GM12874 (cell line): ENCODE data around the gene SLC38A2.

Experiments
- CTCF ChIP-seq: IDR thresholded peaks from 2 replicates; pipeline ENCODE4 v1.5.1; 2011; ENCODE audit warnings: low read depth, mild to moderate bottlenecking, control low read depth, low read length, moderate library complexity; ENCODE audit not compliant: insufficient read depth

SLC38A2 gene

GRCh38 chr12:46372544-46373300, at the start of gene SLC38A2:
SLC38A2 (minus strand) TSS chr12:46372773; CDS start chr12:46371293, 1,480 bp downstream.
- TF ChIP-seq CTCF = no peak

GRCh38 chr12:46419675-46420074, 47.1 kb upstream of the SLC38A2 start:
- TF ChIP-seq CTCF = no peak

- TF ChIP-seq CTCF = no peak
These were observed 43.0 kb upstream of the SLC38A2 start for GRCh38 chr12:46415552-46415951.

- TF ChIP-seq CTCF = no peak
These were observed 42.2 kb upstream of the SLC38A2 start for GRCh38 chr12:46414591-46415268.

- TF ChIP-seq CTCF = no peak
These were observed 40.8 kb upstream of the SLC38A2 start for GRCh38 chr12:46413368-46413767.

GRCh38 chr12:46412857-46413256, 40.3 kb upstream of the SLC38A2 start:
- TF ChIP-seq CTCF = no peak

GRCh38 chr12:46410495-46410894, 37.9 kb upstream of the SLC38A2 start:
- TF ChIP-seq CTCF = no peak
